Measurements from ENCODE around the gene NAA40.

The NAA40 gene

GRCh38 chr11:63907063-63907462 is 31.7 kb upstream of the NAA40 start:
- DNase-seq (ENCODE audit: low read depth) = no peak
- TF ChIP-seq CTCF (IDR thresholded peaks at IDR 0.05; ENCODE audit: insufficient read depth, low read depth, low read length, missing control alignments) = no peak
- no peak overlapping the region for H3K4me3 ChIP-seq (ENCODE audit: low read length)

- H3K4me3 ChIP-seq (ENCODE audit: low read length) = no peak overlapping the region
- no peak for TF ChIP-seq CTCF (IDR thresholded peaks at IDR 0.05; ENCODE audit: insufficient read depth, low read depth, low read length, missing control alignments)
- DNase-seq (ENCODE audit: low read depth) = no peak
Observed at GRCh38 chr11:63907808-63908530, 30.8 kb upstream of the NAA40 start.

GRCh38 chr11:63908631-63909401 is 30.0 kb upstream of the NAA40 start:
- TF ChIP-seq CTCF (IDR thresholded peaks at IDR 0.05; ENCODE audit: insufficient read depth, low read depth, low read length, missing control alignments) = no peak
- no peak for DNase-seq (ENCODE audit: low read depth)
- no peak overlapping the region for H3K4me3 ChIP-seq (ENCODE audit: low read length)

- H3K4me3 ChIP-seq (ENCODE audit: low read length) = no peak overlapping the region
- no peak for TF ChIP-seq CTCF (IDR thresholded peaks at IDR 0.05; ENCODE audit: insufficient read depth, low read depth, low read length, missing control alignments)
- DNase-seq (ENCODE audit: low read depth) = no peak
Observed at GRCh38 chr11:63909591-63910506, 29.0 kb upstream of the NAA40 start.

- no peak for DNase-seq (ENCODE audit: low read depth)
- no peak for TF ChIP-seq CTCF (IDR thresholded peaks at IDR 0.05; ENCODE audit: insufficient read depth, low read depth, low read length, missing control alignments)
- H3K4me3 ChIP-seq (ENCODE audit: low read length) = no peak overlapping the region
Observed at GRCh38 chr11:63910675-63911074, 28.1 kb upstream of the NAA40 start.

- DNase-seq (ENCODE audit: low read depth) = no peak
- TF ChIP-seq CTCF (IDR thresholded peaks at IDR 0.05; ENCODE audit: insufficient read depth, low read depth, low read length, missing control alignments) = no peak
- no peak overlapping the region for H3K4me3 ChIP-seq (ENCODE audit: low read length)
Observed at GRCh38 chr11:63911440-63911839, 27.4 kb upstream of the NAA40 start.
